Neuronal stem cell (in vitro differentiated cells): Measurements from ENCODE around the gene TBC1D3. TPM values are rescaled to one million over a fixed set of nuclear protein-coding genes. Genes with fewer than 3 reads are reported as not detected.
"Not testable (repeated sequence)": the region's sequence is repeated elsewhere in the genome, so short reads cannot be mapped to it uniquely, and the experiment has no call there.

Experiments used
- DNase-seq: peaks from one replicate; pipeline ENCODE4 v3.0.0-alpha.2; 2013; ENCODE audit warnings: low spot score
- H2AFZ ChIP-seq: one replicate; pipeline ENCODE4 v1.6.1; 2013; ENCODE audit warnings: mild to moderate bottlenecking, low read length, inconsistent platforms
- H2AK5ac ChIP-seq: 2 replicates; pipeline ENCODE4 v1.6.1; 2013; ENCODE audit warnings: low read depth, mild to moderate bottlenecking, inconsistent platforms, low read length, moderate library complexity, mixed read lengths
- H2BK120ac ChIP-seq: 2 replicates; pipeline ENCODE4 v1.6.1; 2013; ENCODE audit warnings: low read depth, mild to moderate bottlenecking, inconsistent platforms, low read length, moderate library complexity, mixed read lengths
- H2BK12ac ChIP-seq: one replicate; pipeline ENCODE4 v1.6.1; 2013; ENCODE audit warnings: low read length, inconsistent platforms
- H2BK15ac ChIP-seq: 2 replicates; pipeline ENCODE4 v1.6.1; 2013; ENCODE audit warnings: mild to moderate bottlenecking, low read length, inconsistent platforms, mixed read lengths
- H2BK5ac ChIP-seq: one replicate; pipeline ENCODE4 v1.6.1; 2013; ENCODE audit warnings: inconsistent platforms, mild to moderate bottlenecking, low read length, moderate library complexity
- H3K14ac ChIP-seq: one replicate; pipeline ENCODE4 v1.6.1; 2013; ENCODE audit warnings: low read length, inconsistent platforms
- H3K18ac ChIP-seq: 2 replicates; pipeline ENCODE4 v1.6.1; 2013; ENCODE audit warnings: low read length, inconsistent platforms
- H3K23ac ChIP-seq: 2 replicates; pipeline ENCODE4 v1.6.1; 2013; ENCODE audit warnings: low read depth, mild to moderate bottlenecking, mixed read lengths, low read length, inconsistent platforms; ENCODE audit not compliant: poor library complexity
- H3K27ac ChIP-seq: replicated peaks from 3 replicates; pipeline ENCODE4 v1.5.1; 2013; ENCODE audit warnings: low read length, inconsistent platforms
- H3K27me3 ChIP-seq, 3 experiments: 2 replicates each; pipeline ENCODE4 v1.6.1; 2013; ENCODE audit warnings: low read length in 3 of 3, mild to moderate bottlenecking in 2 of 3, inconsistent platforms in 1 of 3, low read depth in 1 of 3, mixed read lengths in 1 of 3, moderate library complexity in 1 of 3; ENCODE audit not compliant: control insufficient read depth in 3 of 3, insufficient read depth in 3 of 3
- H3K36me3 ChIP-seq, 2 donors: replicated peaks in 1 of 2; 2 replicates each; pipeline ENCODE4 v1.6.1; 2013; ENCODE audit warnings: low read length in 2 of 2; ENCODE audit not compliant: control insufficient read depth in 2 of 2, insufficient read depth in 2 of 2
- H3K4ac ChIP-seq: 2 replicates; pipeline ENCODE4 v1.6.1; 2013; ENCODE audit warnings: inconsistent platforms, mild to moderate bottlenecking, low read length, moderate library complexity
- H3K4me1 ChIP-seq, 2 donors: 1 replicate in 1 of 2; 2 replicates in 1 of 2; pipeline ENCODE4 v1.6.1; 2013; ENCODE audit warnings: low read length in 2 of 2, low read depth in 1 of 2; ENCODE audit not compliant: control insufficient read depth in 2 of 2, insufficient read depth in 1 of 2
- H3K4me2 ChIP-seq: one replicate; pipeline ENCODE4 v1.6.1; 2013; ENCODE audit warnings: mild to moderate bottlenecking, low read length, inconsistent platforms; ENCODE audit not compliant: insufficient read depth, poor library complexity, severe bottlenecking
- H3K4me3 ChIP-seq, 2 donors: 2 replicates each; pipeline ENCODE4 v1.5.1; 2013; ENCODE audit warnings: low read length in 2 of 2, mild to moderate bottlenecking in 2 of 2, inconsistent platforms in 1 of 2, moderate library complexity in 1 of 2
- H3K79me1 ChIP-seq: one replicate; pipeline ENCODE4 v1.6.1; 2013; ENCODE audit warnings: low read depth, mild to moderate bottlenecking, inconsistent platforms, low read length, moderate library complexity
- H3K9ac ChIP-seq: one replicate; pipeline ENCODE4 v1.6.1; 2013; ENCODE audit warnings: mild to moderate bottlenecking, low read depth, low read length, inconsistent platforms; ENCODE audit not compliant: poor library complexity
- H3K9me3 ChIP-seq, 2 donors: replicated peaks in 1 of 2; 2 replicates each; pipeline versions ENCODE3 to v1.6.1; 2013; ENCODE audit warnings: low read length in 2 of 2, mild to moderate bottlenecking in 2 of 2, inconsistent platforms in 1 of 2, low read depth in 1 of 2, mixed read lengths in 1 of 2, moderate library complexity in 1 of 2; ENCODE audit not compliant: control insufficient read depth in 2 of 2, insufficient read depth in 1 of 2
- H4K8ac ChIP-seq: one replicate; pipeline ENCODE4 v1.6.1; 2013; ENCODE audit warnings: low read depth, mild to moderate bottlenecking, inconsistent platforms, low read length, moderate library complexity
- H4K91ac ChIP-seq: one replicate; pipeline ENCODE4 v1.6.1; 2013; ENCODE audit warnings: low read length, low read depth, mild to moderate bottlenecking, inconsistent platforms; ENCODE audit not compliant: poor library complexity
- WGBS, 2 donors: extraction: QIAGEN DNeasy Blood & Tissue Kit; methylation state at CpG; one replicate each; pipeline ENCODE4 v1.1.7; 2013; ENCODE audit warnings: missing lambda C conversion rate in 2 of 2, mixed read lengths in 1 of 2; ENCODE audit not compliant: insufficient read length in 2 of 2, insufficient replicate concordance in 1 of 2; ENCODE audit errors: extremely low coverage in 2 of 2; 5-methylcytosine and 5-hydroxymethylcytosine counted together
- polyA plus RNA-seq, 2 experiments: library from polyadenylated mRNA; stranded (reverse); fragments of 200-250 nt; gene quantifications; one replicate each; pipeline ENCODE4 v1.2.3, GENCODE V29; 2013

TBC1D3 gene
- not detected for polyA plus RNA-seq (2013, experiment 1 of 2)
- not detected for polyA plus RNA-seq (2013, experiment 2 of 2)

DNA sequence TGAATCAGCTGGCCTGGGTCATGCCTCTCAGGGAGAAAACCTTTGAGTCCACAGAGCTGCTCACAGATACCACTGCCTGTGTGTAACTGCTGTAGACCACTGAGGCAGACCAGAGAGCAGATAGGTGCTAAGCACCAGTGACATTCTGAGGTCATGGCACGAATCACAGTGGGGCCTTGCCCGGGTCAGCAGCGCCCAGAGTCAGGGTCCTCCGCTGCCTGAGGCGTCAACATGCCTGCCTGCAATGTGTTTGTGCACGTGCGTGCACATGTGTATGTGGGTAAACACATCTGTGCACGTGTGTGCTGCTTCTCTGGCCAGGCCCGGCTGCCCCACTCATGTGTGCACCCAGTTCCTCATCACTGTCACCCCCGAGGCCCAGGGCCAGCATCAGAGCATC, at the start of gene TBC1D3:
TBC1D3 (minus strand) TSS at position 101 of the 400 bp plus-strand sequence. CDS start 1,526 bp downstream, outside the sequence.
- not testable (repeated sequence) for H4K91ac ChIP-seq, H3K4me2 ChIP-seq, H3K79me1 ChIP-seq, H3K9me3 ChIP-seq, H2BK5ac ChIP-seq, H3K27me3 ChIP-seq, H2AK5ac ChIP-seq, H2BK12ac ChIP-seq, H3K4me3 ChIP-seq, DNase-seq, H3K4me1 ChIP-seq, H3K27ac ChIP-seq, H3K14ac ChIP-seq, H3K9ac ChIP-seq, H3K36me3 ChIP-seq, H2BK15ac ChIP-seq, H2AFZ ChIP-seq, H2BK120ac ChIP-seq, H3K4ac ChIP-seq, H4K8ac ChIP-seq, H3K23ac ChIP-seq, H3K18ac ChIP-seq
- no CpG with 5 or more reads among the region's 10 CpGs for WGBS, 2 donors

GRCh38 chr17:38232790-38233189, 40.4 kb upstream of the TBC1D3 start:
- H4K8ac ChIP-seq, H3K79me1 ChIP-seq, H2AFZ ChIP-seq, H2AK5ac ChIP-seq, DNase-seq, H3K4ac ChIP-seq, H4K91ac ChIP-seq, H2BK12ac ChIP-seq, H3K23ac ChIP-seq, H2BK5ac ChIP-seq, H2BK15ac ChIP-seq, H3K9me3 ChIP-seq, H3K9ac ChIP-seq, H3K27me3 ChIP-seq, H3K36me3 ChIP-seq, H3K4me3 ChIP-seq, H3K27ac ChIP-seq, H2BK120ac ChIP-seq, H3K4me2 ChIP-seq, H3K18ac ChIP-seq, H3K4me1 ChIP-seq, H3K14ac ChIP-seq: not testable (repeated sequence)
- no CpG with 5 or more reads among the region's 1 CpG for WGBS, 2 donors

GRCh38 chr17:38225844-38226495, 33.6 kb upstream of the TBC1D3 start:
- DNase-seq, H2BK12ac ChIP-seq, H2BK5ac ChIP-seq, H3K4me3 ChIP-seq, H3K79me1 ChIP-seq, H2BK15ac ChIP-seq, H3K23ac ChIP-seq, H3K4me2 ChIP-seq, H3K4ac ChIP-seq, H3K14ac ChIP-seq, H3K9ac ChIP-seq, H4K8ac ChIP-seq, H3K36me3 ChIP-seq, H2AK5ac ChIP-seq, H2AFZ ChIP-seq, H2BK120ac ChIP-seq, H4K91ac ChIP-seq, H3K27ac ChIP-seq, H3K4me1 ChIP-seq, H3K9me3 ChIP-seq, H3K27me3 ChIP-seq, H3K18ac ChIP-seq: not testable (repeated sequence)
- no CpG with 5 or more reads among the region's 2 CpGs for WGBS, 2 donors

DNA sequence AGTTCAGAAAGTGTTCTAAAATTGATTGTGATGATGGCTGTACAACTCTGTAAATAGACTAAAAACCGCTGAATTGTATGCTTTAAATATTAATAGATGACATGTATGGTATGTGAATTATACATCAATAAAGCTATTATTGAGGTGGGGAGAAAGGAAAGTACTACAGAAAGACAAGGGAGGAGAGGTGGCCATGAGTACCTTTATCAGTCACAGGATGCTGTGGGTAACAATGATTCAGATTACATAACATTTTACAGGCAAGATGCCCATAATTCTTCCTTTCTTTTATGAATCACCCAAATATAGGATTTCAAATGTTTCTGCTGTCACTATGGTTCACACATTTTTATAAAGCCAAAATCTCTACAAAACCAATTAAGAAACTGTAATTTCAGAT, 28.5 kb upstream of the TBC1D3 start:
- H3K18ac ChIP-seq, H3K27ac ChIP-seq, H2BK120ac ChIP-seq, H3K9me3 ChIP-seq, H3K4me3 ChIP-seq, H3K4me2 ChIP-seq, H2AK5ac ChIP-seq, H3K36me3 ChIP-seq, H3K9ac ChIP-seq, H3K23ac ChIP-seq, H3K27me3 ChIP-seq, H2BK12ac ChIP-seq, H2BK15ac ChIP-seq, H3K4ac ChIP-seq, H3K79me1 ChIP-seq, H2BK5ac ChIP-seq, DNase-seq, H3K14ac ChIP-seq, H2AFZ ChIP-seq, H4K91ac ChIP-seq, H3K4me1 ChIP-seq, H4K8ac ChIP-seq: not testable (repeated sequence)
- no CpG with 5 or more reads among the region's 1 CpG for WGBS, 2 donors
